ENCODE measurements around the gene WDTC1.

DNA sequence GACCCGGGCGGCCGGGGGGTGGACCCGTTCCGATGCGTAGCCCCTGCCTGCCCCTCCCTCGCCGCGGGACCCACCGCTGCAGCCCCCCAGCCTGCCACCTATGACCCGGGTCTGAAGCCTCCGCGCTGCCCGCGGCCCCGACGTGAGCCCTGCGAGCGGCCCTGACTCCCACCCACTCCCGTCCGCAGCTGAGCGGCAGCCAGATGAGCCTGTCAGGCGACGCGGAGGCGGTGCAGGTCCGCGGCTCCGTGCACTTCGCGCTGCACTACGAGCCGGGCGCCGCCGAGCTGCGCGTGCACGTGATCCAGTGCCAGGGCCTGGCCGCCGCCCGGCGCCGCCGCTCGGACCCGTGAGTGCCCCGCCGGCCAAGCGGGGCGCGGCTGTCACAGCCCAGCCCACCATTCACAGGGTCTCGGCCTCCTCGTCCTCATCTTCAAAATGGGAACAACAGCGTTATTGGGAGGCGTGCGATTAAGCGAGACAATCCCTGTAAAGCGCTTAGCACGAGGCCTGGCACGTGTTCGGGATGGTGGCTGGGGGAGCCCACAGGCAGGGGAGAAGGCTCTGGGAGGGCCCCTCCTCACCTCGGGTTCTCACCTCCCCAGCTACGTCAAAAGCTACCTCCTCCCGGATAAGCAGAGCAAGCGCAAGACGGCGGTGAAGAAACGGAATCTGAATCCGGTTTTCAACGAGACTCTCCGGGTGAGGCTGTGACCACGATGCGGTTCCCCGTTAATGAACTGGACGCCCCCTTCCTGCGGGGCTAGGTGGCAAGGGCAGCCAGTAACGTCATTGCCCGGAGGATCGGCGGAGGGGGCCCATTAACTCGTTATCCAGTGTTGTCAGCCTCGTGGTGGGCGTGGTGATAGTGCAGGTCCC is 115.6 kb downstream of the WDTC1 start:
- TF ChIP-seq, protein P1, sequence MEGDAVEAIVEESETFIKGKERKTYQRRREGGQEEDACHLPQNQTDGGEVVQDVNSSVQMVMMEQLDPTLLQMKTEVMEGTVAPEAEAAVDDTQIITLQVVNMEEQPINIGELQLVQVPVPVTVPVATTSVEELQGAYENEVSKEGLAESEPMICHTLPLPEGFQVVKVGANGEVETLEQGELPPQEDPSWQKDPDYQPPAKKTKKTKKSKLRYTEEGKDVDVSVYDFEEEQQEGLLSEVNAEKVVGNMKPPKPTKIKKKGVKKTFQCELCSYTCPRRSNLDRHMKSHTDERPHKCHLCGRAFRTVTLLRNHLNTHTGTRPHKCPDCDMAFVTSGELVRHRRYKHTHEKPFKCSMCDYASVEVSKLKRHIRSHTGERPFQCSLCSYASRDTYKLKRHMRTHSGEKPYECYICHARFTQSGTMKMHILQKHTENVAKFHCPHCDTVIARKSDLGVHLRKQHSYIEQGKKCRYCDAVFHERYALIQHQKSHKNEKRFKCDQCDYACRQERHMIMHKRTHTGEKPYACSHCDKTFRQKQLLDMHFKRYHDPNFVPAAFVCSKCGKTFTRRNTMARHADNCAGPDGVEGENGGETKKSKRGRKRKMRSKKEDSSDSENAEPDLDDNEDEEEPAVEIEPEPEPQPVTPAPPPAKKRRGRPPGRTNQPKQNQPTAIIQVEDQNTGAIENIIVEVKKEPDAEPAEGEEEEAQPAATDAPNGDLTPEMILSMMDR (IDR thresholded peaks at IDR 0.05) = no peak
- TF ChIP-seq, protein P2, sequence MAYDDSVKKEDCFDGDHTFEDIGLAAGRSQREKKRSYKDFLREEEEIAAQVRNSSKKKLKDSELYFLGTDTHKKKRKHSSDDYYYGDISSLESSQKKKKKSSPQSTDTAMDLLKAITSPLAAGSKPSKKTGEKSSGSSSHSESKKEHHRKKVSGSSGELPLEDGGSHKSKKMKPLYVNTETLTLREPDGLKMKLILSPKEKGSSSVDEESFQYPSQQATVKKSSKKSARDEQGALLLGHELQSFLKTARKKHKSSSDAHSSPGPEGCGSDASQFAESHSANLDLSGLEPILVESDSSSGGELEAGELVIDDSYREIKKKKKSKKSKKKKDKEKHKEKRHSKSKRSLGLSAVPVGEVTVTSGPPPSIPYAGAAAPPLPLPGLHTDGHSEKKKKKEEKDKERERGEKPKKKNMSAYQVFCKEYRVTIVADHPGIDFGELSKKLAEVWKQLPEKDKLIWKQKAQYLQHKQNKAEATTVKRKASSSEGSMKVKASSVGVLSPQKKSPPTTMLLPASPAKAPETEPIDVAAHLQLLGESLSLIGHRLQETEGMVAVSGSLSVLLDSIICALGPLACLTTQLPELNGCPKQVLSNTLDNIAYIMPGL (CRISPR knock-in tag; IDR thresholded peaks at IDR 0.05) = peak; percentile 32
- 0 out of 2 replicates have a peak, but pooled peaks have one; percentile 41 for TF ChIP-seq ZBTB21 (CRISPR knock-in tag; IDR thresholded peaks at IDR 0.05; ENCODE audit: borderline replicate concordance)
- peak; percentile 62; the same call in 1 of the 2 replicates for TF ChIP-seq CREM (CRISPR knock-in tag; IDR thresholded peaks at IDR 0.05)
